ENCODE measurements around the gene APCDD1L.

Gene APCDD1L

GRCh38 chr20:58538752-58539151, 23.6 kb upstream of the APCDD1L start:
- Histone ChIP-seq H3K4me3 (ENCODE audit: low read depth, low read length) (no peak overlapping the region), H3K36me3 (no peaks in the 10 kb centered on the region), H3K4me1 (no peaks in the 10 kb centered on the region), H3K9me3 (no peaks in the 10 kb centered on the region), H3K27me3 (no peaks in the 10 kb centered on the region)
- no peak for TF ChIP-seq CTCF (IDR thresholded peaks at IDR 0.05; ENCODE audit: low read depth, low read length)
- DNase-seq: no peak

- H3K27me3 ChIP-seq: no peaks in the 10 kb centered on the region
- H3K36me3 ChIP-seq: no peaks in the 10 kb centered on the region
- no peak for TF ChIP-seq CTCF (IDR thresholded peaks at IDR 0.05; ENCODE audit: low read depth, low read length)
- H3K4me1 ChIP-seq: no peaks in the 10 kb centered on the region
- no peak overlapping the region for H3K4me3 ChIP-seq (ENCODE audit: low read depth, low read length)
- no peak for DNase-seq
- H3K9me3 ChIP-seq: no peaks in the 10 kb centered on the region
Observed at GRCh38 chr20:58537831-58538230, 22.6 kb upstream of the APCDD1L start.

GRCh38 chr20:58536289-58536688, 21.1 kb upstream of the APCDD1L start:
- TF ChIP-seq CTCF (IDR thresholded peaks at IDR 0.05; ENCODE audit: low read depth, low read length): no peak
- Histone ChIP-seq H3K4me1 (no peaks in the 10 kb centered on the region), H3K27me3 (no peaks in the 10 kb centered on the region), H3K9me3 (no peaks in the 10 kb centered on the region; the same call in 1 of the 2 replicates), H3K4me3 (ENCODE audit: low read depth, low read length) (no peak overlapping the region), H3K36me3 (no peaks in the 10 kb centered on the region)
- DNase-seq: no peak

- no peak overlapping the region for H3K4me3 ChIP-seq (ENCODE audit: low read depth, low read length)
- no peak for TF ChIP-seq CTCF (IDR thresholded peaks at IDR 0.05; ENCODE audit: low read depth, low read length)
- H3K4me1 ChIP-seq: no peaks in the 10 kb centered on the region
- no peaks in the 10 kb centered on the region for H3K36me3 ChIP-seq
- no peak for DNase-seq
- no peaks in the 10 kb centered on the region for H3K27me3 ChIP-seq
- H3K9me3 ChIP-seq: no peaks in the 10 kb centered on the region; the same call in 1 of the 2 replicates
Observed at GRCh38 chr20:58531657-58532056, 16.5 kb upstream of the APCDD1L start.

- DNase-seq: no peak
- H3K9me3 ChIP-seq: no peaks in the 10 kb centered on the region; the same call in 1 of the 2 replicates
- H3K4me3 ChIP-seq (ENCODE audit: low read depth, low read length): no peak overlapping the region
- no peaks in the 10 kb centered on the region for H3K4me1 ChIP-seq
- no peaks in the 10 kb centered on the region for H3K27me3 ChIP-seq
- TF ChIP-seq CTCF (IDR thresholded peaks at IDR 0.05; ENCODE audit: low read depth, low read length): no peak
- H3K36me3 ChIP-seq: no peaks in the 10 kb centered on the region
Observed at GRCh38 chr20:58531063-58531462, 15.9 kb upstream of the APCDD1L start.

- Histone ChIP-seq H3K36me3 (no peaks in the 10 kb centered on the region), H3K4me1 (peaks cover 5% of the 10 kb centered on the region), H3K9me3 (no peaks in the 10 kb centered on the region; the same call in 1 of the 2 replicates), H3K4me3 (ENCODE audit: low read depth, low read length) (no peak overlapping the region), H3K27me3 (no peaks in the 10 kb centered on the region)
- DNase-seq: no peak
- no peak for TF ChIP-seq CTCF (IDR thresholded peaks at IDR 0.05; ENCODE audit: low read depth, low read length)
Observed at GRCh38 chr20:58528412-58528811, 13.2 kb upstream of the APCDD1L start.
